Measurements from ENCODE around the gene POLR3H. TPM values are rescaled to one million over a fixed set of nuclear protein-coding genes. Genes with fewer than 3 reads are reported as not detected.

Gene POLR3H
- total and polyA plus RNA-seq, 2 donors (not counting 1 experiment from before 2014, with no cell fraction given), result 12.4 to 32.1 TPM

DNA sequence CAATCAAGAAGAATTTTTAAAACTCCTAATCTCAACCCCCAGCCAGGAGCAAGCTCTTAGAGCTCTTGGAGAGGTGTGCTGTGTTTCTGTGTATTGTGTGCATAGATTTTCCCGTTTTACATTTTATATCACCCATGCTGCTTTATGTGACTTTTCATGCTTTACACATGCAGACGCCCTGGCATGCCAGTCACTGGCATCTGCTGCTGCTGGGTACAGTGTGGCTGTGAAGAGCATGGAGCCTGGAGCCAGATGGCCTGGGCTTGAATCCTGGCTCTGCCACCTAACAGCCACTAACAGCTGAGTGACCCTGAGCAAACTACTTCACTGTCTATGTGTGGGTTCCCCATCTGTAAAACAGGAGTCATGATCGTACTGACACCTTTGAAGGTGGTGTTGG is 23.1 kb downstream of the POLR3H start:
- no peak for ATAC-seq (ENCODE audit: low read depth)
- ChIA-PET POLR2A (interaction anchor here (0.6 kb wide), 1 partner anchor 15 kb away, joined by 3 read pairs; no protein-coding TSS in a partner anchor), CTCF (interaction anchor here (13.2 kb wide), 1 partner anchor 114 kb away, joined by 228 read pairs; no protein-coding TSS in a partner anchor)
- TF ChIP-seq, protein P1, sequence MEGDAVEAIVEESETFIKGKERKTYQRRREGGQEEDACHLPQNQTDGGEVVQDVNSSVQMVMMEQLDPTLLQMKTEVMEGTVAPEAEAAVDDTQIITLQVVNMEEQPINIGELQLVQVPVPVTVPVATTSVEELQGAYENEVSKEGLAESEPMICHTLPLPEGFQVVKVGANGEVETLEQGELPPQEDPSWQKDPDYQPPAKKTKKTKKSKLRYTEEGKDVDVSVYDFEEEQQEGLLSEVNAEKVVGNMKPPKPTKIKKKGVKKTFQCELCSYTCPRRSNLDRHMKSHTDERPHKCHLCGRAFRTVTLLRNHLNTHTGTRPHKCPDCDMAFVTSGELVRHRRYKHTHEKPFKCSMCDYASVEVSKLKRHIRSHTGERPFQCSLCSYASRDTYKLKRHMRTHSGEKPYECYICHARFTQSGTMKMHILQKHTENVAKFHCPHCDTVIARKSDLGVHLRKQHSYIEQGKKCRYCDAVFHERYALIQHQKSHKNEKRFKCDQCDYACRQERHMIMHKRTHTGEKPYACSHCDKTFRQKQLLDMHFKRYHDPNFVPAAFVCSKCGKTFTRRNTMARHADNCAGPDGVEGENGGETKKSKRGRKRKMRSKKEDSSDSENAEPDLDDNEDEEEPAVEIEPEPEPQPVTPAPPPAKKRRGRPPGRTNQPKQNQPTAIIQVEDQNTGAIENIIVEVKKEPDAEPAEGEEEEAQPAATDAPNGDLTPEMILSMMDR (IDR thresholded peaks at IDR 0.05), result no peak
- TF ChIP-seq EZH2 (IDR thresholded peaks at IDR 0.05; ENCODE audit: borderline replicate concordance, insufficient read depth, low read depth, low read length, poor library complexity, severe bottlenecking), result no peak
- H2AFZ ChIP-seq (ENCODE audit: insufficient read depth, low read depth, low read length, poor library complexity, severe bottlenecking), result no peak overlapping the region
- H3K9ac ChIP-seq (ENCODE audit: low read length), result no peak overlapping the region
- H4K20me1 ChIP-seq (ENCODE audit: control insufficient read depth, insufficient read depth, low read length, poor library complexity, severe bottlenecking), result peaks cover 13% of the 10 kb centered on the region
- Mint-ChIP-seq H3K4me1 (peaks cover 9% of the 10 kb centered on the region), H3K4me3 (no peak overlapping the region), H3K27ac (no peak overlapping the region), H3K27me3 (no peaks in the 10 kb centered on the region), H3K9me3 (ENCODE audit: insufficient read depth) (no peaks in the 10 kb centered on the region)
- peaks cover 2 to 66% of the 10 kb centered on the region in 2 experiments for H3K36me3 ChIP-seq (replicated peaks in 1 of 2; ENCODE audit: control extremely low read depth in 1 of 2, control insufficient read depth in 1 of 2, extremely low read depth in 1 of 2, insufficient read depth in 2 of 2, low read length in 1 of 2)
- H3K4me2 ChIP-seq (replicated peaks; ENCODE audit: low read depth, low read length, poor library complexity, severe bottlenecking), result no peak overlapping the region
- H3K9me3 ChIP-seq (ENCODE audit: control extremely low read depth in 1 of 3, control insufficient read depth in 2 of 3, insufficient read depth in 1 of 3, low read length in 2 of 3), result no peaks in the 10 kb centered on the region
- peaks cover 7 to 12% of the 10 kb centered on the region in 2 donors for H3K4me1 ChIP-seq (ENCODE audit: control insufficient read depth in 2 of 2, insufficient read depth in 2 of 2, low read length in 2 of 2)
- DNase-seq, result no peak
- intact Hi-C loops (cut with micrococcal nuclease), result no loop called here
- peaks cover 4% of the 10 kb centered on the region for H3K79me2 ChIP-seq (ENCODE audit: control insufficient read depth, insufficient read depth, low read length)
- H3K27me3 ChIP-seq (replicated peaks in 1 of 4; ENCODE audit: control extremely low read depth in 1 of 4, control insufficient read depth in 3 of 4, insufficient read depth in 4 of 4, low read length in 3 of 4), result no peaks in the 10 kb centered on the region
- WGBS (ENCODE audit: insufficient coverage), result 90% methylated on average over 1 of the region's 3 CpGs
- no peak overlapping the region for H3K27ac ChIP-seq (ENCODE audit: low read length in 2 of 2)
- no peak overlapping the region for H3K4me3 ChIP-seq (ENCODE audit: control extremely low read depth in 1 of 5, extremely low read depth in 1 of 5, insufficient read depth in 1 of 5, low read depth in 2 of 5, low read length in 4 of 5)

DNA sequence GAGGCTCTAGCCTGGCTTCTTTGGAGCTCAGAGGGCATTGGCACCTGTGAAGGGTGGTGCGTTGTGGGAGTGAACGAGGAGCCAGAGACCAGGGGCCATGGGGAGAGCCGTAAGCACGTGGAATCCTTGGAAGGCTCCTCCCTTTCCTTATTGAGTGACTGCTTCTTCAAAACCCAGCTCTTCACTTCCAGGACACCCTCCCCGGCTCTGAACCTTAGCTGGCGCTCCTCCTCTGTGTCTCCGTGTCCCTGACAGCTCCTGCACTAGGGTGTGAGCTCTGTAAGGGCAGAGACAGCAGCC is 26.3 kb downstream of the POLR3H start:
- POLR2A ChIA-PET, result interaction anchor here (0.6 to 1.5 kb wide), 4 partner anchors 72 to 155 kb away, joined by 3 to 4 read pairs (median 4); partner anchors contain the start of gene TOB2
- Histone ChIP-seq H3K27ac (ENCODE audit: low read length in 2 of 2) (no peak overlapping the region), H4K20me1 (ENCODE audit: control insufficient read depth, insufficient read depth, low read length, poor library complexity, severe bottlenecking) (no peaks in the 10 kb centered on the region), H3K27me3 (replicated peaks in 1 of 4; ENCODE audit: control extremely low read depth in 1 of 4, control insufficient read depth in 3 of 4, insufficient read depth in 4 of 4, low read length in 3 of 4) (no peaks in the 10 kb centered on the region), H2AFZ (ENCODE audit: insufficient read depth, low read depth, low read length, poor library complexity, severe bottlenecking) (no peak overlapping the region), H3K9ac (ENCODE audit: low read length) (no peak overlapping the region), H3K4me1 (ENCODE audit: control insufficient read depth in 2 of 2, insufficient read depth in 2 of 2, low read length in 2 of 2) (no peaks in the 10 kb centered on the region), H3K9me3 (ENCODE audit: control extremely low read depth in 1 of 3, control insufficient read depth in 2 of 3, insufficient read depth in 1 of 3, low read length in 2 of 3) (no peaks in the 10 kb centered on the region), H3K36me3 (replicated peaks in 1 of 2; ENCODE audit: control extremely low read depth in 1 of 2, control insufficient read depth in 1 of 2, extremely low read depth in 1 of 2, insufficient read depth in 2 of 2, low read length in 1 of 2) (peaks cover 5 to 70% of the 10 kb centered on the region in 2 experiments), H3K4me2 (replicated peaks; ENCODE audit: low read depth, low read length, poor library complexity, severe bottlenecking) (no peak overlapping the region), H3K4me3 (ENCODE audit: control extremely low read depth in 1 of 5, extremely low read depth in 1 of 5, insufficient read depth in 1 of 5, low read depth in 2 of 5, low read length in 4 of 5) (no peak overlapping the region), H3K79me2 (ENCODE audit: control insufficient read depth, insufficient read depth, low read length) (peaks cover 9% of the 10 kb centered on the region)
- H3K9me3 Mint-ChIP-seq (ENCODE audit: insufficient read depth), result no peaks in the 10 kb centered on the region
- H3K27ac Mint-ChIP-seq, result no peak overlapping the region
- 98% methylated on average over 7 of the region's 7 CpGs for WGBS (ENCODE audit: insufficient coverage)
- no peak for TF ChIP-seq EZH2 (IDR thresholded peaks at IDR 0.05; ENCODE audit: borderline replicate concordance, insufficient read depth, low read depth, low read length, poor library complexity, severe bottlenecking)
- TF ChIP-seq, protein P1 (IDR thresholded peaks at IDR 0.05), result peak; percentile 39
- no peak for DNase-seq
- CTCF ChIA-PET, result interaction anchor here (0.5 to 6.4 kb wide), 23 partner anchors 9 to 305 kb away, joined by 3 to 177 read pairs (median 5); partner anchors contain the start of genes ACO2 and POLR3H
- intact Hi-C loops (cut with micrococcal nuclease), result no loop called here
- no peaks in the 10 kb centered on the region for H3K27me3 Mint-ChIP-seq
- no peaks in the 10 kb centered on the region for H3K4me1 Mint-ChIP-seq
- no peak for ATAC-seq (ENCODE audit: low read depth)
- H3K4me3 Mint-ChIP-seq, result no peak overlapping the region

Measured in B cell (primary cell).